ENCODE data around the gene ZDHHC20. TPM values are rescaled to one million over a fixed set of nuclear protein-coding genes. Genes with fewer than 3 reads are reported as not detected.

ZDHHC20 gene
- total RNA-seq, 1 experiment from 2014 or later, result 128 TPM

DNA sequence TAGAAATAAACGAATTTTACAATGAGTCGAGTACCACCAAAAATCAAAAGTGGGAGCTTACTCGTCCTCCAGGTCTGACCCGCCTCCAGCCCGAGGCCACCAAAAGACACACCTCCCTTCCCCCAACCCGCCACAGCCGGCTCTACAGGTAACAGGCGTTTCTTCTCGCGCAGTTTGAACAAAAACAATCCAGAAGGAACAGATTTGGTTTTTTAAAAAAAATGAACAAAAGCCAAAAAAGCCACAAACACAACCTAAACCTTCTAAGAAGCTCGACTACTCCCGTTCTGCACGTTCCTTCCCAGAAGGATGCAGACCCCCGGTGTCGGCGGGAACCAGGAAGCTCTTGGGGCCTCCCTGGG, 671 bp downstream of the ZDHHC20 start:
- peak overlapping the region; percentile 84 for H3K27ac ChIP-seq
- peaks cover under 1% of the 10 kb centered on the region; the same call in 1 of the 2 replicates for H3K9me3 ChIP-seq (replicated peaks)
- H3K27me3 ChIP-seq, result no peaks in the 10 kb centered on the region
- H3K4me3 ChIP-seq, result peak overlapping the region; percentile 98
- H3K4me1 ChIP-seq, result peaks cover 11% of the 10 kb centered on the region; the same call in 1 of the 2 replicates
- DNase-seq, result peak; percentile 44 to 56
- 0 out of 2 replicates have a peak, but pooled peaks cover 1% of the 10 kb centered on the region for H3K36me3 ChIP-seq

- H3K27ac ChIP-seq, result no peak overlapping the region
- peaks cover 9% of the 10 kb centered on the region; the same call in 1 of the 2 replicates for H3K4me1 ChIP-seq
- H3K4me3 ChIP-seq, result no peak overlapping the region
- no peak for DNase-seq
- no peaks in the 10 kb centered on the region for H3K27me3 ChIP-seq
- H3K9me3 ChIP-seq (replicated peaks), result peaks cover 9% of the 10 kb centered on the region; the same call in 1 of the 2 replicates
- H3K36me3 ChIP-seq, result 0 out of 2 replicates have a peak, but pooled peaks cover 4% of the 10 kb centered on the region
These were observed 5.6 kb downstream of the ZDHHC20 start for GRCh38 chr13:21453387-21454081.

- Histone ChIP-seq H3K4me1 (no peaks in the 10 kb centered on the region), H3K36me3 (0 out of 2 replicates have a peak, but pooled peaks cover 4% of the 10 kb centered on the region), H3K9me3 (replicated peaks) (peaks cover 9% of the 10 kb centered on the region; the same call in 1 of the 2 replicates), H3K27me3 (no peaks in the 10 kb centered on the region), H3K27ac (no peak overlapping the region), H3K4me3 (no peak overlapping the region)
- DNase-seq, result no peak
These were observed 8.2 kb downstream of the ZDHHC20 start for GRCh38 chr13:21450936-21451335.

DNA sequence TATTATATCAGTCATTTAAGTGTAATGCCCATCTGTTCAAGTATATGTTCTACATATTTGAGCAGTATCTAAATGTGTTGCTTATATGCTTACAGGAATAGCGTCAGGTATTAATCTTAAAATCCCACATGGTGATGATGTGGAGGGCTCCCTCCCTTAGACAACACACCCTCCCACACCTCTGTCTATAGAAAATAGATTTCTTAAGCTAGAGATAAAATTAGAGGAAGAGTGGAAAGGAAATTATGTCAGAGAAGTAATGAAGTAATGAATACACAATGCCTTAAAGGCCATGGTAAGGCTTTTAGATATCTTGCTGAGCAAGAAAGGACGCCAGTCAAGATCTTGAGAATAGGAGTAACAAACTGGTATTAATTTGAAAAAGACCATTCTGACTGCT, 12.4 kb downstream of the ZDHHC20 start:
- Histone ChIP-seq H3K27me3 (no peaks in the 10 kb centered on the region), H3K4me1 (no peaks in the 10 kb centered on the region; the same call in 1 of the 2 replicates)

GRCh38 chr13:21445759-21446158, 13.3 kb downstream of the ZDHHC20 start:
- Histone ChIP-seq H3K27me3 (no peaks in the 10 kb centered on the region), H3K4me1 (no peaks in the 10 kb centered on the region; the same call in 1 of the 2 replicates), H3K4me3 (no peak overlapping the region), H3K27ac (no peak overlapping the region), H3K36me3 (peaks cover 9% of the 10 kb centered on the region), H3K9me3 (replicated peaks) (peaks cover 6% of the 10 kb centered on the region)
- DNase-seq, result no peak

More for the DNA sequence above, 12.4 kb downstream of the ZDHHC20 start:
- peaks cover 8% of the 10 kb centered on the region for H3K36me3 ChIP-seq
- H3K4me3 ChIP-seq, result no peak overlapping the region
- no peak overlapping the region for H3K27ac ChIP-seq
- DNase-seq, result no peak
- H3K9me3 ChIP-seq (replicated peaks), result peaks cover 6% of the 10 kb centered on the region

GRCh38 chr13:21443171-21443570, 15.9 kb downstream of the ZDHHC20 start:
- Histone ChIP-seq H3K9me3 (replicated peaks) (peaks cover 9% of the 10 kb centered on the region), H3K4me3 (no peak overlapping the region), H3K27ac (no peak overlapping the region), H3K4me1 (no peaks in the 10 kb centered on the region; the same call in 1 of the 2 replicates), H3K36me3 (peaks cover 13% of the 10 kb centered on the region), H3K27me3 (no peaks in the 10 kb centered on the region)
- DNase-seq, result no peak

DNA sequence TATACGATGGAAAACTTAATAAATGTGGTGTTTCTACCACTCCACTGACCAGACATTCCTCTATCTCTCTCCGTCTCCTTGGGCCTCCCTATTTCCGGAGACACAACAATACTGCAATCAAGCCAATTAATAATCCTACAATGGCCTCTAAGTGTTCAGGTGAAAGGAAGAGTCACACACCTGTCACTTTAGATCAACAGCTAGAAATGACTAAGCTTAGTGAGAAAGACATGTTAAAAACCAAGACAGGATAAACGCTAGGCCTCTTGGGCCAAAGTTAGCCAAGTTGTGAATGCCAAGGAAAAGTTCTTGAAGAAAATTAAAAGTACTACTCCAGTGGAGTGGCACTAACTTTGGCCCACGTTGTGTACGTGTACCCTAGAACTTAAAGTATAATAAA, 22.5 kb downstream of the ZDHHC20 start:
- no peak overlapping the region for H3K27ac ChIP-seq

GRCh38 chr13:21435687-21436151, 23.4 kb downstream of the ZDHHC20 start:
- no peak overlapping the region for H3K27ac ChIP-seq
- peaks cover 7% of the 10 kb centered on the region for H3K9me3 ChIP-seq (replicated peaks)
- H3K4me1 ChIP-seq, result 0 out of 2 replicates have a peak, but pooled peaks cover 3% of the 10 kb centered on the region
- no peak overlapping the region for H3K4me3 ChIP-seq
- no peaks in the 10 kb centered on the region for H3K27me3 ChIP-seq
- H3K36me3 ChIP-seq, result peaks cover 8% of the 10 kb centered on the region; the same call in 1 of the 2 replicates
- DNase-seq, result no peak

More for the DNA sequence above, 22.5 kb downstream of the ZDHHC20 start:
- no peak for DNase-seq
- peaks cover 6% of the 10 kb centered on the region for H3K36me3 ChIP-seq
- H3K9me3 ChIP-seq (replicated peaks), result peaks cover 7% of the 10 kb centered on the region
- no peaks in the 10 kb centered on the region for H3K27me3 ChIP-seq
- H3K4me3 ChIP-seq, result no peak overlapping the region
- 0 out of 2 replicates have a peak, but pooled peaks cover 3% of the 10 kb centered on the region for H3K4me1 ChIP-seq

DNA sequence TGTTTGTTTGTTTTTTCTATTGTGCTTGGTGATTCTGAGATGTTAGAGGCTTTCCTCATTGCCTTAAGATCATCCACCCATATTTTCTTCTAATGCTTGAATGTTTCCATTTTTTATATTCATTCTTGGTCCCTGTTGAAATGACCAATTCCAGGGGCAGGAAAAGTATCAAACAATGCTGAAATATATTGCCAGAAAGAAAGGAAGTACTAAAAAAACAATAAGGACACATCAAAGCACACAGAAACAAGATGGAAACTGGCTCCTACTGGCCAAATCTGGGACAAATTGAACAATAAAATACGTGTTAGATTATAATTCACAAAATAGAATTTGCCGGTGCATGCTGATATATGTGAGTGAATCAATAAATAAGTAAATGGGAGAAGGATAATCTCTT, 23.9 kb downstream of the ZDHHC20 start:
- Histone ChIP-seq H3K36me3 (peaks cover 8% of the 10 kb centered on the region; the same call in 1 of the 2 replicates), H3K4me1 (0 out of 2 replicates have a peak, but pooled peaks cover 3% of the 10 kb centered on the region), H3K27ac (no peak overlapping the region), H3K9me3 (replicated peaks) (peaks cover 7% of the 10 kb centered on the region), H3K4me3 (no peak overlapping the region), H3K27me3 (no peaks in the 10 kb centered on the region)
- no peak for DNase-seq

GRCh38 chr13:21434588-21434987, 24.5 kb downstream of the ZDHHC20 start:
- H3K4me3 ChIP-seq, result no peak overlapping the region
- H3K9me3 ChIP-seq (replicated peaks), result peaks cover 7% of the 10 kb centered on the region
- peaks cover 8% of the 10 kb centered on the region; the same call in 1 of the 2 replicates for H3K36me3 ChIP-seq
- DNase-seq, result no peak
- H3K27ac ChIP-seq, result no peak overlapping the region
- no peaks in the 10 kb centered on the region for H3K27me3 ChIP-seq
- 0 out of 2 replicates have a peak, but pooled peaks cover 3% of the 10 kb centered on the region for H3K4me1 ChIP-seq

DNA sequence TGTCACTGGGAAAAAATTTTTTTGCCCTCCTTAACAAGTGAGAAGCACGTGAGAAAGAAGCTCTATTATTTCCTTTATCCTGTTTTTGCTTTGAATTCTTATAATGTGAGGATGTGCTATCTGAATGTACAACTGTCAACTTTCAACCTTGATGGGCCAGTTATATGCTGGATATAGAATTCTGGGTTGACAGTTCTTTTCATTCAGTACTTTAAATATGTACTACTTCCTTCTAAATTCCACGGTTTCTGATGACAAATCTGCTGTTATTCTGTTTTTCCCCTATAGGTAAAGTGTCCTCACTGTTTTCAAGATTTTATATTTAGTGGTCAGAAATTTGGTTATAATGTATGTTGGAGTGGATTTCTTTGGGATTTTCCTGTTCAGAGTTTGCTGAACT, 29.9 kb downstream of the ZDHHC20 start:
- Histone ChIP-seq H3K27me3 (no peaks in the 10 kb centered on the region), H3K36me3 (peaks cover 2% of the 10 kb centered on the region; the same call in 1 of the 2 replicates), H3K27ac (no peak overlapping the region), H3K4me1 (no peaks in the 10 kb centered on the region), H3K4me3 (no peak overlapping the region), H3K9me3 (replicated peaks) (peaks cover 5% of the 10 kb centered on the region; the same call in 1 of the 2 replicates)
- peak in 1 of 2 experiments; percentile 17 for DNase-seq

- DNase-seq, result no peak
- H3K36me3 ChIP-seq, result peaks cover 2% of the 10 kb centered on the region; the same call in 1 of the 2 replicates
- no peaks in the 10 kb centered on the region for H3K27me3 ChIP-seq
- H3K4me1 ChIP-seq, result no peaks in the 10 kb centered on the region
- peaks cover 5% of the 10 kb centered on the region; the same call in 1 of the 2 replicates for H3K9me3 ChIP-seq (replicated peaks)
- no peak overlapping the region for H3K27ac ChIP-seq
- no peak overlapping the region for H3K4me3 ChIP-seq
These were observed 31.4 kb downstream of the ZDHHC20 start for GRCh38 chr13:21427741-21428140.

DNA sequence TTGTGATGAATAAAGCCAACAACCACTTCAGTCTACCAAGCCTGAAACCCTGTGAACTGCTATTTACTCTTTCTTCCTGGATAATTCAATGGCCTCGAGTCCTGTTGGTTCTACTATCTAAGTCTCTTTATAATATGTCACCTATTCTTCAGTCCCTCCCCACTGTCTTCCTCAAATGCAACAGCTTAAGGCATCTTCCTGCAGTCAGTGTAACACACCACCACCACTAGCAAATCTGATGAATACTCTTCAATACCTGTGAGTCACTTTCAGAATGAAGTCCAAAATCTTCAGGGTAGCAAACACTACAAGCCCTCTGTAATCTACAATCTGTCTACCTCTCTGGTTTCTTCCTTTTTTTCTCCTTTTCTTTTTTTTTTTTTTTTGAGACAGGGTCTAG, 32.9 kb downstream of the ZDHHC20 start:
- Histone ChIP-seq H3K27me3 (no peaks in the 10 kb centered on the region), H3K4me1 (no peaks in the 10 kb centered on the region), H3K36me3 (peaks cover 2% of the 10 kb centered on the region; the same call in 1 of the 2 replicates), H3K9me3 (replicated peaks) (peaks cover 5% of the 10 kb centered on the region; the same call in 1 of the 2 replicates), H3K4me3 (no peak overlapping the region), H3K27ac (no peak overlapping the region)
- no peak for DNase-seq

GRCh38 chr13:21420706-21421105, 38.4 kb downstream of the ZDHHC20 start:
- DNase-seq, result no peak
- H3K27ac ChIP-seq, result no peak overlapping the region
- no peaks in the 10 kb centered on the region for H3K9me3 ChIP-seq (replicated peaks)

GRCh38 chr13:21413013-21413412, 46.1 kb downstream of the ZDHHC20 start:
- Histone ChIP-seq H3K36me3 (peaks cover 65% of the 10 kb centered on the region), H3K9me3 (replicated peaks) (peaks cover 8% of the 10 kb centered on the region), H3K27ac (no peak overlapping the region), H3K27me3 (no peaks in the 10 kb centered on the region), H3K4me3 (no peak overlapping the region), H3K4me1 (no peaks in the 10 kb centered on the region)
- no peak for DNase-seq

More at GRCh38 chr13:21420706-21421105, 38.4 kb downstream of the ZDHHC20 start:
- H3K4me3 ChIP-seq, result no peak overlapping the region
- H3K36me3 ChIP-seq, result peaks cover 15% of the 10 kb centered on the region
- H3K27me3 ChIP-seq, result no peaks in the 10 kb centered on the region
- H3K4me1 ChIP-seq, result no peaks in the 10 kb centered on the region

Data from SJCRH30 (cell line).